Measurements from ENCODE around the gene DENND1A. TPM values are rescaled to one million over a fixed set of nuclear protein-coding genes. Genes with fewer than 3 reads are reported as not detected.

The DENND1A gene
- total RNA-seq, 2 donors from 2014 or later: 19.3 to 22.8 TPM

DNA sequence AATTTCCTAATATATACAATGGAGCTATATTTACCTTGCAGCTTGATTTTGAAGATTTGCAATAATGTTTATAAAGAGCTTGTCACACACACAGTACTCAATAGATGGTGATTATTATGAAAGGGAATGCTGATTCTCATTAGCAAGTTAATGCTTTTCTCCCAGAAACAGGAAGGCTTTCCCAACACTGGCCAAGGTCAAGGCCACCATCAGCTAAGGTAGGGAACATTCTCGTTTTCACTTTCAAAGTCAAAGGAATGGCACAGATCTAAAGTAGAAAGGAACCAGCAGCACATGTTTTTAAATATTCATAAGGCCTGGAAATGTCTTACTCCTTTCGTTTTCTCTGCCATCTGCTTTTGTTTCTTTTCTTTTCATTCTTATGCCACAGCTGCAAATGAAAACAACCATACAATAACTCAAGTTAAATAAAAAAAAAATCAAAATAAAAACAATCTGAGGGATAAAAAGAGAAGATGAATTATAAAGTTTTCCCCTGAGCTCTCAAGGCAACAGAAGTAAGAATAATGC is 307.1 kb downstream of the DENND1A start:
- H3K27me3 Mint-ChIP-seq: no peaks in the 10 kb centered on the region
- H3K4me3 Mint-ChIP-seq: no peak overlapping the region
- no peaks in the 10 kb centered on the region for H3K9me3 Mint-ChIP-seq
- peaks cover 1% of the 10 kb centered on the region for H3K36me3 Mint-ChIP-seq (ENCODE audit: low read depth)
- no peaks in the 10 kb centered on the region for H3K4me1 Mint-ChIP-seq
- no peak overlapping the region for H3K27ac Mint-ChIP-seq
- ATAC-seq (replicated peaks): no peak

DNA sequence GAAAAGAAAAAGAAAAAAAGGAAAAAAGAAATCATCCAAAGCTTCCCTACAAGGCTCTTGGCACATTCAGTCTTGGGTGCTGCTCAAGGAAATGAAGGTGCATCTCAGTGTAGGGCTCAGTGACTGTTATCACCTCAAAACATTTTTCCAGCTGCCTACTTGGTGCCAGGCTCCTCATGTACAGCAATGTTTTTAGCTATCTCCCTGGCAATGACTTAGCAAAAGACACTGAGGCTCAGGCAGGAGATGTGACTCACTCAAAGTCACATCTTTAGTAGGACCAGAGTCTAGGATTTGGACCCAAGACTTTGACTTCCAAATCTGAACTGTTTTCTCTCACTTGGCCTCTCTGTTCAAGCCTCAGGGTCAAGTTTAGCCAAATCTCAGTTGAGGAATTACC is 309.7 kb downstream of the DENND1A start:
- Mint-ChIP-seq H3K9me3 (no peaks in the 10 kb centered on the region), H3K4me1 (peaks cover 3% of the 10 kb centered on the region), H3K27me3 (no peaks in the 10 kb centered on the region), H3K36me3 (ENCODE audit: low read depth) (no peaks in the 10 kb centered on the region), H3K27ac (no peak overlapping the region), H3K4me3 (no peak overlapping the region)
- no peak for ATAC-seq (replicated peaks)

DNA sequence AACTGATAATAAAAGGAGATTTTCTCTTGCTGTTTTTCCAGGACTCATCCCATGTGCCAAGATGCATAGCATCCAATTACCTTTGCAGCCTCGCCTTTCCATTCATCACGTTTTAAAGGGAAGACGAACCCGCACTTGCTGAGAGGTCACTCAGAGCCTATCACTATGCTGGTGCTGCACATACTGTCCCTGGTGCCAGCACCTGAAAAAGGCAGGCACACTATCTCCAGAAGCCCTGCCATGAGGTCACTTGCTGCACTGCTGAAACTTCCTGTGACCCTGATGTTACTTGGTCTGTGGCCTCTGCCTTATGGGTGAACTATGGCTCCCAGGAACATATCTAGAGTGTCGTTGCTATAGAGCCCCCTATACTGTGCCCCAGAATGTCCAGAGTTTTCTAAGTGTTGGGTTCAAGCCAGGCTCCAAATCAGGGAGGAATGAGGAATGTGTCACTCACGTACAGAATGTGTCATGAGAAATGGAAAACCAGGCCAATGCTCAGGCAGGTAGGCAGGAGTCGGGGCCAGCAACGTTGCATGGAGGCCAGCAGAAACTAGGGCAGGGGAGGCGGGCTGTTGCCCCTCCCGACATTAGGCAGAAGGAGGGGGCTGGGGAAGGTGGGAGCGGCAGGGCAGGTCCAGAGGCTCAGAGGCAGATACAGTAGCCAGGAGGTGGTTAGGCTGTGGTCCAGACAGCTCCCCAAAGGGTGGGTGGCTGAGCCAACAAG is 311.8 kb downstream of the DENND1A start:
- Mint-ChIP-seq H3K4me1 (peaks cover 3% of the 10 kb centered on the region), H3K9me3 (no peaks in the 10 kb centered on the region), H3K4me3 (no peak overlapping the region), H3K36me3 (ENCODE audit: low read depth) (no peaks in the 10 kb centered on the region), H3K27me3 (no peaks in the 10 kb centered on the region), H3K27ac (no peak overlapping the region)
- ATAC-seq (replicated peaks): no peak

DNA sequence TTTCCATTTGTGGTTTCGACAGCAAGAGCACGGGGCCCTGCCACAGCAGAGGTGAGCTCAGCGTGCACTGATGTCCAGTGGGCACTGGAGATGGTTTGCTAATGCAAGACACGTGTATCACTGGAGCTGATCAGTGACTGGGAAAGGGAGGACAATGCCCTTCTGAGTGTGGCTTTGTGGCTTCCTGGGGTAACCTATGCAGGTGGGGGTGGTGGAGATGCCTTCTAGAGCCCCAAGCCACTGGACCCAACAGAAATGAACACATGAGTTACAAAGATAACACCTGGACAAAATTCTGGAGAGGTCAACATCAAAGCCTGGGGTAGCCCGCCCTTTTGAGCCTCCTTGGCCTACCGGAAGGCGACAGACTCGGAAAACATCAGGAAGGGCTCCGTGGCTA is 312.6 kb downstream of the DENND1A start:
- Mint-ChIP-seq H3K9me3 (no peaks in the 10 kb centered on the region), H3K36me3 (ENCODE audit: low read depth) (no peaks in the 10 kb centered on the region), H3K27ac (no peak overlapping the region), H3K27me3 (no peaks in the 10 kb centered on the region), H3K4me3 (no peak overlapping the region), H3K4me1 (peaks cover 3% of the 10 kb centered on the region)
- no peak for ATAC-seq (replicated peaks)

DNA sequence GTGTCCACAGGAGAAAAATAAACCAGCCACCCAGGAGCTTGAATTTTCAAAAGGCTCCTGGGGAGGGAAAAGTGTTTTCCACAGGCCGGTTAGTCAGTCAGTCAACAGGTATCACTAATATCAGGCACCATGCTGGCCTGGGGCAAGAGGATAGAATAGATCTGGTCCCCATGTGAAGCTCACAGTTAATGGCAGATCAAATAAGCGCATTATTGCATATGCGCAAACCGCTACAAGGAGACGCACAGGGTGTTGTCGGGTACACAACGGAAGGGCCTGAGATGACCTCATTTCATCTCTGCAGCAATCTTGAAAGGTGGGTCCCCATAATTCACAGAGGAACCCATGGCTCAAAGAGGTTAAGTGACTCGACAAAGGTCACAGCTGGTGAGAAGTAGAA is 313.2 kb downstream of the DENND1A start:
- Mint-ChIP-seq H3K36me3 (ENCODE audit: low read depth) (no peaks in the 10 kb centered on the region), H3K9me3 (no peaks in the 10 kb centered on the region), H3K4me1 (peaks cover 3% of the 10 kb centered on the region), H3K4me3 (no peak overlapping the region), H3K27ac (no peak overlapping the region), H3K27me3 (no peaks in the 10 kb centered on the region)
- ATAC-seq (replicated peaks): no peak

- H3K9me3 Mint-ChIP-seq: no peaks in the 10 kb centered on the region
- no peak for ATAC-seq (replicated peaks)
- no peak overlapping the region for H3K27ac Mint-ChIP-seq
- peaks cover 3% of the 10 kb centered on the region for H3K4me1 Mint-ChIP-seq
- H3K36me3 Mint-ChIP-seq (ENCODE audit: low read depth): no peaks in the 10 kb centered on the region
- no peak overlapping the region for H3K4me3 Mint-ChIP-seq
- no peaks in the 10 kb centered on the region for H3K27me3 Mint-ChIP-seq
Observed at GRCh38 chr9:123615381-123615780, 314.5 kb downstream of the DENND1A start.

DNA sequence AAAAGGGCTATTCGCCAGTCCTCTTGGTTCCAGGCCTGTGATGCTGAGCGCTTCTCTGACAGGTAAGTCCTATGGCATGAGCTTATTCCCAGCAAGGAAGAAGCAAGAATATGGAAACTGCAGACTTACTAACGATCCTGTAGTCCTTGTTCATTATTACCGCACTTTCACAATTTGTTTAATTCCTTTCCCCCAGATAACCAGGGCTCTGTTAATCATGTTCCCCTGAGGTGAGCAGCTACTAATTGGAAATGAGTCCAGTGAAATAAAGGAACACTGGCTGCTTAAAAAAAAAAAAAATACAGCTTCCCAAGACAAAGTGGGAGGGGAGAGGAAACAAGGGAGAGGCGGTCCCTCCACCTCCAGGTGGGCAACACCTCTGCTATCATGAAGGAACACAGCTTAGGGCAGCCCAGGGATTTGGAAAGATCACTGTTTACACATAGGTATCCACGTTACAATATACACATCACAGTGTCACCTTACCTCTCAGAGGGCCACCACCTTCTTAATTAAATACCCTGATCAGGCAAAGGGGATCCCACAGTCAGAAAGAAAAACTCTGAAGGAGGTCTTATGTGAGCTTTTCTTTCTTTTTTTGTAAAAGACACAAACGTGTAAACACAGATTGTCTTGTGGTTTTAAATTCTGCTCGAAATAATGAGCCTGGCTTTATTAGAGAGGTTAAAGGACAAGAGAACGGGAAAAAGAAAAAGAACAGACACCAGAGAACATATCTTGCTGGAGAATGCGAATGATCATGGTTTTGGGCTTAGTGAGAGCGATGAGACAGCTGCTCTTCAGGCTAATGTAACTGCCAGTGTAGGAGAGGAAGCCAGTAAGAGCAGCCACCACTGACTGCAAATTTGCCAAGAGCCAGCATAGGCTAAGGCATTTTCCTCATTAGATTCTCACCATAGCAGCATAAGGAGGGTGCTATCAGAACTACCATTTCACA is 315.3 kb downstream of the DENND1A start:
- H3K9me3 Mint-ChIP-seq: no peaks in the 10 kb centered on the region
- no peak overlapping the region for H3K4me3 Mint-ChIP-seq
- no peak for ATAC-seq (replicated peaks)
- H3K36me3 Mint-ChIP-seq (ENCODE audit: low read depth): no peaks in the 10 kb centered on the region
- H3K4me1 Mint-ChIP-seq: peaks cover 3% of the 10 kb centered on the region
- H3K27me3 Mint-ChIP-seq: no peaks in the 10 kb centered on the region
- H3K27ac Mint-ChIP-seq: no peak overlapping the region

GRCh38 chr9:123611226-123611625 is 318.7 kb downstream of the DENND1A start:
- H3K36me3 Mint-ChIP-seq (ENCODE audit: low read depth): no peaks in the 10 kb centered on the region
- no peaks in the 10 kb centered on the region for H3K9me3 Mint-ChIP-seq
- no peak overlapping the region for H3K27ac Mint-ChIP-seq
- no peaks in the 10 kb centered on the region for H3K27me3 Mint-ChIP-seq
- no peak overlapping the region for H3K4me3 Mint-ChIP-seq
- no peaks in the 10 kb centered on the region for H3K4me1 Mint-ChIP-seq
- no peak for ATAC-seq (replicated peaks)

GRCh38 chr9:123609844-123610243 is 320.1 kb downstream of the DENND1A start:
- no peaks in the 10 kb centered on the region for H3K4me1 Mint-ChIP-seq

DNA sequence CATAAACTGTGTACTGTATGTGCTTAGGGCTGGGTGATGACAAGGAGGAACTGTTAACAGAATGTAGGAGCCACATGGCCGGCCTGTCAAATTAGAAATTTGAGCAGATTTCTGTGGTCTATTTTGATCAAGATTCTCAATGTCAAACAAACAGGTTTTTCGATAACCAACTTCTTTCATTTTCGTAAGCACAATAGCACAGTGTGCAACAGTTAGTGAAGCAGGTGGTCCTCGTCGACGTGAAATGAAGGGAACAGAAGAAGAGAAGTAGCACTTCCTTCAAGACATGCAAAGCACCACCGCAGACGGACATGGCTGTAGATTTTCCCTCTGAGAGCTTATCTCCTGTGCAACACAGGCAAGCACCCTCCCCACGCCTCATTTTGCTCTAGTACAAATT is 321.8 kb downstream of the DENND1A start:
- no peak overlapping the region for H3K27ac Mint-ChIP-seq
- no peaks in the 10 kb centered on the region for H3K4me1 Mint-ChIP-seq
- no peaks in the 10 kb centered on the region for H3K9me3 Mint-ChIP-seq
- H3K36me3 Mint-ChIP-seq (ENCODE audit: low read depth): no peaks in the 10 kb centered on the region
- H3K4me3 Mint-ChIP-seq: no peak overlapping the region
- no peaks in the 10 kb centered on the region for H3K27me3 Mint-ChIP-seq
- ATAC-seq (replicated peaks): no peak

More at GRCh38 chr9:123609844-123610243, 320.1 kb downstream of the DENND1A start:
- Mint-ChIP-seq H3K27me3 (no peaks in the 10 kb centered on the region), H3K9me3 (no peaks in the 10 kb centered on the region), H3K27ac (no peak overlapping the region), H3K36me3 (ENCODE audit: low read depth) (no peaks in the 10 kb centered on the region), H3K4me3 (no peak overlapping the region)
- no peak for ATAC-seq (replicated peaks)

GRCh38 chr9:123607479-123607878 is 322.4 kb downstream of the DENND1A start:
- Mint-ChIP-seq H3K4me3 (no peak overlapping the region), H3K27ac (no peak overlapping the region)
- ATAC-seq (replicated peaks): no peak

DNA sequence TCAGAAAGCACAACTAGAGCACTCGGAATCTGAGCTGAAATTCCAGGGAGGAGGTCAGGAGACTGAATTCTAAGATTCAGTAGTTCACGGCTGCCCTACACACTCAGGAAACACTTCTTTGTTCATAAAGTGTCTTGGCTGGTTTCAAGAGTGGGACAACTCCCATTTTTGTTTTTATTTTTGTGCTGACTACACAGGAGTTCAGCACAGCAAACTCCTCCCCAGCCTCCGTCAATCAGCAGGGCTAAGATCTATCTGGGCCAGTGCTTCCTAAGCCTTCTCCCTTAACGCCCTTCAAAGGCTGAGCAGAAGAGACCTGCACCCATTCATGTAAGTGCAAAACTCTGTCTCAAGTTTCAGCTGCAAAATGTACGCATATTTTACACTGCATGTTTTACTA is 323.8 kb downstream of the DENND1A start:
- Mint-ChIP-seq H3K4me1 (no peaks in the 10 kb centered on the region), H3K4me3 (no peak overlapping the region), H3K27ac (no peak overlapping the region), H3K9me3 (no peaks in the 10 kb centered on the region), H3K27me3 (no peaks in the 10 kb centered on the region), H3K36me3 (ENCODE audit: low read depth) (no peaks in the 10 kb centered on the region)
- ATAC-seq (replicated peaks): no peak

More at GRCh38 chr9:123607479-123607878, 322.4 kb downstream of the DENND1A start:
- H3K27me3 Mint-ChIP-seq: no peaks in the 10 kb centered on the region
- no peaks in the 10 kb centered on the region for H3K36me3 Mint-ChIP-seq (ENCODE audit: low read depth)
- H3K4me1 Mint-ChIP-seq: no peaks in the 10 kb centered on the region
- H3K9me3 Mint-ChIP-seq: no peaks in the 10 kb centered on the region

- Mint-ChIP-seq H3K4me1 (no peaks in the 10 kb centered on the region), H3K4me3 (no peak overlapping the region), H3K36me3 (ENCODE audit: low read depth) (no peaks in the 10 kb centered on the region), H3K9me3 (no peaks in the 10 kb centered on the region), H3K27ac (no peak overlapping the region), H3K27me3 (no peaks in the 10 kb centered on the region)
- no peak for ATAC-seq (replicated peaks)
Observed at GRCh38 chr9:123605286-123605685, 324.6 kb downstream of the DENND1A start.

GRCh38 chr9:123604861-123605260 is 325.1 kb downstream of the DENND1A start:
- no peaks in the 10 kb centered on the region for H3K9me3 Mint-ChIP-seq
- H3K4me1 Mint-ChIP-seq: no peaks in the 10 kb centered on the region
- no peak overlapping the region for H3K4me3 Mint-ChIP-seq
- ATAC-seq (replicated peaks): no peak
- H3K27ac Mint-ChIP-seq: no peak overlapping the region
- H3K27me3 Mint-ChIP-seq: no peaks in the 10 kb centered on the region
- no peaks in the 10 kb centered on the region for H3K36me3 Mint-ChIP-seq (ENCODE audit: low read depth)

DNA sequence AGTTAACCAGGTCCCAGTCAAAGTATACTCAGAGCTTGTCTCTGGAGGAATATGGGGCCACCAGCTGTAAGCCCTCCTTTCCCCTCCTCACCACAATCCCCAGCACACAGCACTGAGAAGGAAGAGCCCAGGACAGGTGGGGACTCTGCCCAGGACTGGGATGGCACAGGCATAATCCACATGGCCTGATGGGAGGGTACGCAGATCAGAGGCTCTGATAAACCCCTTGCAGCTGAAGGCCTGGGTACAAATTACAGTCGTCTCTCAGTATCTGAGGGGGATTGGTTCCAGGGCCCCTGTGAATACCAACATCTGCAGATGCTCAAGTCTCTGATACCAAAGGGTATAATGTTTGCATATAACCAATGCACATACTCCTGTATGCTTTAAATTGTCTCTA is 328.1 kb downstream of the DENND1A start:
- H3K4me3 Mint-ChIP-seq: no peak overlapping the region
- no peaks in the 10 kb centered on the region for H3K9me3 Mint-ChIP-seq
- no peaks in the 10 kb centered on the region for H3K4me1 Mint-ChIP-seq
- no peak for ATAC-seq (replicated peaks)
- H3K36me3 Mint-ChIP-seq (ENCODE audit: low read depth): no peaks in the 10 kb centered on the region
- H3K27ac Mint-ChIP-seq: no peak overlapping the region
- H3K27me3 Mint-ChIP-seq: no peaks in the 10 kb centered on the region

Measured in activated T-helper 17 cell treated with anti-CD3 and anti-CD28 coated beads, Interleukin-2, amount 50 U/mL, for 72 hours (primary cell).